ENCODE measurements around the gene ART1. TPM values are rescaled to one million over a fixed set of nuclear protein-coding genes. Genes with fewer than 3 reads are reported as not detected.

ART1 gene, protein sequence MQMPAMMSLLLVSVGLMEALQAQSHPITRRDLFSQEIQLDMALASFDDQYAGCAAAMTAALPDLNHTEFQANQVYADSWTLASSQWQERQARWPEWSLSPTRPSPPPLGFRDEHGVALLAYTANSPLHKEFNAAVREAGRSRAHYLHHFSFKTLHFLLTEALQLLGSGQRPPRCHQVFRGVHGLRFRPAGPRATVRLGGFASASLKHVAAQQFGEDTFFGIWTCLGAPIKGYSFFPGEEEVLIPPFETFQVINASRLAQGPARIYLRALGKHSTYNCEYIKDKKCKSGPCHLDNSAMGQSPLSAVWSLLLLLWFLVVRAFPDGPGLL
- total RNA-seq (2022; extraction: Qiagen RNA extraction), result not detected in 5 replicates

GRCh38 chr11:3644817-3645235 is at the start of gene ART1:
Gene ART1, plus strand, starts transcription at chr11:3645128. Its CDS starts 14,086 bp downstream, at chr11:3659214.

GRCh38 chr11:3641701-3642070 is 3.2 kb upstream of the ART1 start, which contains the start of gene ART5:
Gene ART5, minus strand, starts transcription at chr11:3641992. Its CDS starts 130 bp downstream, at chr11:3641862.

GRCh38 chr11:3671334-3672254 is 26.7 kb downstream of the ART1 start, which contains the start of gene CHRNA10:
Gene CHRNA10, minus strand, starts transcription at chr11:3671384. Its CDS starts 72 bp downstream, at chr11:3671312.

Other genes starting within 250 kb of the ART1 start
- 0.15 to 0.39 TPM (median 0.33 TPM) in 5 replicates for gene ART5, start 3.1 kb upstream of the ART1 start, total RNA-seq (2022; extraction: Qiagen RNA extraction)
- gene CHRNA10, start 26.3 kb downstream of the ART1 start, total RNA-seq (2022; extraction: Qiagen RNA extraction), result 0.78 to 2.1 TPM (median 0.93 TPM) in 5 replicates
- gene NUP98, start 152.4 kb downstream of the ART1 start, total RNA-seq (2022; extraction: Qiagen RNA extraction), result 55.0 to 72.5 TPM (median 63.5 TPM) in 5 replicates
- 20.1 to 23.4 TPM (median 22.3 TPM) in 5 replicates for gene PGAP2, start 163.4 kb downstream of the ART1 start, total RNA-seq (2022; extraction: Qiagen RNA extraction)
- 91.4 to 119 TPM (median 117 TPM) in 5 replicates for gene RHOG, start 195.8 kb downstream of the ART1 start, total RNA-seq (2022; extraction: Qiagen RNA extraction)
- gene STIM1, start 210.5 kb downstream of the ART1 start, total RNA-seq (2022; extraction: Qiagen RNA extraction), result 23.3 to 27.9 TPM (median 26.8 TPM) in 5 replicates

Measured in A549 treated with CORT108297 at 1 μM for 4 hours (cell line).